ENCODE data around the gene NKPD1.

NKPD1 gene

DNA sequence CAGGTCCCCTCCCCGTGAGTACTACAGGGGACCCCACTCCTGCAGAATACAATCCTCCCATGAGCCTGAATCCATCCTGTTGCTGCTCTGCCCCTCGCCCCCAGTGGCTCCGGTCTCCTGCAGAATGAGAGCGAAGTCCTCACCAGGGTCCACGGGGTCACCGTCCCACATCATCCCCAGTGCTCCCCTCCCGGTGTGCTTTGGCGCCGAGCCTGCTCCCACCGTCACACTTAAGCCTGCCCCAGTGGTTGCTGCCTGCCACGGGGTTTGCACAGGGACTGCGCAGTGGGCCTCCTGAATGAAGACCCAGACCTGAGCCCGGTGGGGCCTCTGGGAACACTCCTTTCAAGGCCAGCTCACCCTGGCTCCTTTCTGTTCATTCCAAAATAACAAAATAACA is 30.5 kb downstream of the NKPD1 start:
- H3K4me1 ChIP-seq (ENCODE audit: control insufficient read depth in 1 of 2, insufficient read depth in 2 of 2, low read length in 2 of 2) = peaks cover 0 to 3% of the 10 kb centered on the region in 2 donors
- H3K27me3 ChIP-seq (ENCODE audit: low read depth, low read length) = no peaks in the 10 kb centered on the region
- H3K36me3 ChIP-seq (ENCODE audit: control insufficient read depth in 1 of 2, insufficient read depth in 2 of 2, low read length in 2 of 2) = peaks cover 0 to 6% of the 10 kb centered on the region in 2 donors
- H3K4me3 ChIP-seq (ENCODE audit: low read depth in 1 of 2, low read length in 2 of 2) = no peak overlapping the region
- no peak overlapping the region for H3K27ac ChIP-seq (ENCODE audit: low read length)
- no peaks in the 10 kb centered on the region for H3K9me3 ChIP-seq (ENCODE audit: control insufficient read depth in 1 of 2, low read length in 2 of 2)

- Histone ChIP-seq H3K9me3 (ENCODE audit: control insufficient read depth in 1 of 2, low read length in 2 of 2) (no peaks in the 10 kb centered on the region), H3K4me1 (ENCODE audit: control insufficient read depth in 1 of 2, insufficient read depth in 2 of 2, low read length in 2 of 2) (peaks cover 0 to 3% of the 10 kb centered on the region in 2 donors), H3K27me3 (ENCODE audit: low read depth, low read length) (no peaks in the 10 kb centered on the region), H3K27ac (ENCODE audit: low read length) (no peak overlapping the region), H3K4me3 (ENCODE audit: low read depth in 1 of 2, low read length in 2 of 2) (no peak overlapping the region), H3K36me3 (ENCODE audit: control insufficient read depth in 1 of 2, insufficient read depth in 2 of 2, low read length in 2 of 2) (peaks cover 0 to 6% of the 10 kb centered on the region in 2 donors)
Observed at GRCh38 chr19:45128806-45129205, 32.0 kb downstream of the NKPD1 start.

DNA sequence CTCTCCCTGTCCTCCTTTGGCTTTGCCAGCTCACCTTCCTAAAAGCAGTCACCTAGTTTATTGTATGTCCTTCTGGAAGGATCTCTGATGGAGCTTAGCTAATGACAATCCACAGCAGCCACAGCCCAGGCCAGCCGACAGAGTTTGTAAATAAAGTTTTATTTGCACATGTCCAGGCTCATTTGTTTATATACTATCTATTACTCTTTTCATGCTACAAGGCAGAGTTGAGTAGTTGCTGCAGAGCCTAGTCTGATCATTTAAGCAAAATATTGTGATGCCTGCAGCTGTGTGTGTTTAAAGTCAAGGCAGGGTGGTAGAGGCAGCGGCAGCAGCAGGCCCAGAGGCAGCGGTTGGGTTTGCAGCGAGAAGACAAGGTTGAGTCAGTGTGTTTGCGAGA is 32.6 kb downstream of the NKPD1 start:
- no peak overlapping the region for H3K27ac ChIP-seq (ENCODE audit: low read length)
- no peaks in the 10 kb centered on the region for H3K9me3 ChIP-seq (ENCODE audit: control insufficient read depth in 1 of 2, low read length in 2 of 2)
- no peak overlapping the region for H3K4me3 ChIP-seq (ENCODE audit: low read depth in 1 of 2, low read length in 2 of 2)
- H3K4me1 ChIP-seq (ENCODE audit: control insufficient read depth in 1 of 2, insufficient read depth in 2 of 2, low read length in 2 of 2) = peaks cover 0 to 3% of the 10 kb centered on the region in 2 donors
- H3K27me3 ChIP-seq (ENCODE audit: low read depth, low read length) = no peaks in the 10 kb centered on the region
- H3K36me3 ChIP-seq (ENCODE audit: control insufficient read depth in 1 of 2, insufficient read depth in 2 of 2, low read length in 2 of 2) = peaks cover 0 to 6% of the 10 kb centered on the region in 2 donors

DNA sequence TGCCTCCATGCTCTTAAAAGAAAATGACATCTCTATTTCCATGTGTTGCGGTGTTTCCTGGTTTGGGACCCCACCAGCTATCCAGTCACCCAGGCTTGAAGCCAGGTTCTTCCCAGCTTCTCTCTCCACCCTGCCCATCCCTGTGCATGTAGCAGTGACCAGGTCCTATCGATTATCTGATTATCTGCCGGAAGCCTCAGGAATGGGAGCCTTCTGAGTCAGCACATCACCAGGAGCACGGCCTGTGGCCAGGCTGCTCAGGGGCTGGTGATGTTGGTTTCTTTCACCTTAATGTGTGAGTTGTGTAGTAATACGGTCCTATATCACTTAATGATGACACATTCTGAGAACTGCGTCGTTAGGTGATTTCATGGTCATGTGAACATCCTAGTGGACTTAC is 34.1 kb downstream of the NKPD1 start:
- Histone ChIP-seq H3K27ac (ENCODE audit: low read length) (no peak overlapping the region), H3K4me3 (ENCODE audit: low read depth in 1 of 2, low read length in 2 of 2) (no peak overlapping the region), H3K27me3 (ENCODE audit: low read depth, low read length) (no peaks in the 10 kb centered on the region)

GRCh38 chr19:45125975-45126493 is 34.7 kb downstream of the NKPD1 start:
- Histone ChIP-seq H3K4me3 (ENCODE audit: low read depth in 1 of 2, low read length in 2 of 2) (no peak overlapping the region), H3K9me3 (ENCODE audit: control insufficient read depth in 1 of 2, low read length in 2 of 2) (no peaks in the 10 kb centered on the region), H3K36me3 (ENCODE audit: control insufficient read depth in 1 of 2, insufficient read depth in 2 of 2, low read length in 2 of 2) (peaks cover 0 to 6% of the 10 kb centered on the region in 2 donors), H3K27ac (ENCODE audit: low read length) (no peak overlapping the region), H3K4me1 (ENCODE audit: control insufficient read depth in 1 of 2, insufficient read depth in 2 of 2, low read length in 2 of 2) (peaks cover 3% of the 10 kb centered on the region in 2 donors), H3K27me3 (ENCODE audit: low read depth, low read length) (no peaks in the 10 kb centered on the region)

More for the DNA sequence above, 34.1 kb downstream of the NKPD1 start:
- peaks cover 0 to 6% of the 10 kb centered on the region in 2 donors for H3K36me3 ChIP-seq (ENCODE audit: control insufficient read depth in 1 of 2, insufficient read depth in 2 of 2, low read length in 2 of 2)
- peaks cover 3% of the 10 kb centered on the region in 2 donors for H3K4me1 ChIP-seq (ENCODE audit: control insufficient read depth in 1 of 2, insufficient read depth in 2 of 2, low read length in 2 of 2)
- no peaks in the 10 kb centered on the region for H3K9me3 ChIP-seq (ENCODE audit: control insufficient read depth in 1 of 2, low read length in 2 of 2)

- H3K27ac ChIP-seq (ENCODE audit: low read length) = no peak overlapping the region
Observed at GRCh38 chr19:45125360-45125759, 35.4 kb downstream of the NKPD1 start.

GRCh38 chr19:45124021-45124420 is 36.8 kb downstream of the NKPD1 start:
- peaks cover 3% of the 10 kb centered on the region in 2 donors for H3K4me1 ChIP-seq (ENCODE audit: control insufficient read depth in 1 of 2, insufficient read depth in 2 of 2, low read length in 2 of 2)
- H3K36me3 ChIP-seq (ENCODE audit: control insufficient read depth in 1 of 2, insufficient read depth in 2 of 2, low read length in 2 of 2) = peaks cover 0 to 6% of the 10 kb centered on the region in 2 donors
- H3K27me3 ChIP-seq (ENCODE audit: low read depth, low read length) = no peaks in the 10 kb centered on the region
- no peak overlapping the region for H3K4me3 ChIP-seq (ENCODE audit: low read depth in 1 of 2, low read length in 2 of 2)
- H3K9me3 ChIP-seq (ENCODE audit: control insufficient read depth in 1 of 2, low read length in 2 of 2) = no peaks in the 10 kb centered on the region
- no peak overlapping the region for H3K27ac ChIP-seq (ENCODE audit: low read length)

More at GRCh38 chr19:45125360-45125759, 35.4 kb downstream of the NKPD1 start:
- Histone ChIP-seq H3K36me3 (ENCODE audit: control insufficient read depth in 1 of 2, insufficient read depth in 2 of 2, low read length in 2 of 2) (peaks cover 0 to 6% of the 10 kb centered on the region in 2 donors), H3K27me3 (ENCODE audit: low read depth, low read length) (no peaks in the 10 kb centered on the region), H3K4me3 (ENCODE audit: low read depth in 1 of 2, low read length in 2 of 2) (no peak overlapping the region), H3K9me3 (ENCODE audit: control insufficient read depth in 1 of 2, low read length in 2 of 2) (no peaks in the 10 kb centered on the region), H3K4me1 (ENCODE audit: control insufficient read depth in 1 of 2, insufficient read depth in 2 of 2, low read length in 2 of 2) (peaks cover 3% of the 10 kb centered on the region in 2 donors)

DNA sequence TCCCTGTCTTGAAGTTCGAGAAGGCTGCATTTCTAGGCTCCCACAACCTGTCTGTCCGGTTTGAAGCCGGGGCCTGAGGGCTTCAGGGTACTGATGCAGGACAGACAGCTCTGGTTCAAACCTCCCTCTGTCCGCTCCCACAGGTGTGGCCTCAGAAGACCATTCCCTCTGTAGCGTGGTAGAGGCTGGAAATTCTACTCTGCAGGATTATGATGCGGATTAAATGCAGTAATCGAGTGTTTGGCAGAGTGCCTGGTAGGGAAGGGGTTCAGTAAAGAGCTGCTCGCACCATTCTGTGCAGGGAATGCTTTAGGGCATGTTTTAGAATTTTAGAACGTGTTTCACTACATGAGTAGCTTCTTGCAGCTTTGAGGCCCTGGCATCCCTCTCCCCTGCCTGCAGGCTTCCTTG is 37.3 kb downstream of the NKPD1 start:
- no peak overlapping the region for H3K27ac ChIP-seq (ENCODE audit: low read length)
- H3K9me3 ChIP-seq (ENCODE audit: control insufficient read depth in 1 of 2, low read length in 2 of 2) = no peaks in the 10 kb centered on the region
- no peaks in the 10 kb centered on the region for H3K27me3 ChIP-seq (ENCODE audit: low read depth, low read length)
- peaks cover 3 to 6% of the 10 kb centered on the region in 2 donors for H3K4me1 ChIP-seq (ENCODE audit: control insufficient read depth in 1 of 2, insufficient read depth in 2 of 2, low read length in 2 of 2)
- peaks cover 0 to 1% of the 10 kb centered on the region in 2 donors for H3K36me3 ChIP-seq (ENCODE audit: control insufficient read depth in 1 of 2, insufficient read depth in 2 of 2, low read length in 2 of 2)
- H3K4me3 ChIP-seq (ENCODE audit: low read depth in 1 of 2, low read length in 2 of 2) = no peak overlapping the region

DNA sequence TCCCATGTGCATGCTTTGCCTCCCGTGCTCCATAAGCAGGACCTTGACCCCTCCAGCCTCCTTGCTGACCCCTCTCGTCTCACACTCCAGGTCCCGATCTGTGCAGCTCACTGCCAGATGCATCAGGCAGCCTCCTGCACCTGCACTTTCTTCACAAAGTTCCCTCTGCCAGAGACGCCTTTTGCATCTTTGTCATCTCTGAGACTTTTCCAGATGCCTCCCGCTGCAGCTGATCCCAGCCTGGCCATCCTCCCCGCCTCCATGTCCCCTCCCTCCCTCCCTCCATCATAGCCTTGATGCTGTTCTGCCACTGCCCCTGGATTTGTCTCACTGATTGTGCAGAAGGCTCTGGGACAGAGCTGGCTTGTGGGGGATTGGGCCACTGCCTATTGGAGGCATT is 38.0 kb downstream of the NKPD1 start:
- Histone ChIP-seq H3K27ac (ENCODE audit: low read length) (no peak overlapping the region), H3K9me3 (ENCODE audit: control insufficient read depth in 1 of 2, low read length in 2 of 2) (no peaks in the 10 kb centered on the region), H3K36me3 (ENCODE audit: control insufficient read depth in 1 of 2, insufficient read depth in 2 of 2, low read length in 2 of 2) (no peaks in the 10 kb centered on the region), H3K4me3 (ENCODE audit: low read depth in 1 of 2, low read length in 2 of 2) (no peak overlapping the region), H3K27me3 (ENCODE audit: low read depth, low read length) (no peaks in the 10 kb centered on the region), H3K4me1 (ENCODE audit: control insufficient read depth in 1 of 2, insufficient read depth in 2 of 2, low read length in 2 of 2) (peaks cover 3 to 12% of the 10 kb centered on the region in 2 donors)

DNA sequence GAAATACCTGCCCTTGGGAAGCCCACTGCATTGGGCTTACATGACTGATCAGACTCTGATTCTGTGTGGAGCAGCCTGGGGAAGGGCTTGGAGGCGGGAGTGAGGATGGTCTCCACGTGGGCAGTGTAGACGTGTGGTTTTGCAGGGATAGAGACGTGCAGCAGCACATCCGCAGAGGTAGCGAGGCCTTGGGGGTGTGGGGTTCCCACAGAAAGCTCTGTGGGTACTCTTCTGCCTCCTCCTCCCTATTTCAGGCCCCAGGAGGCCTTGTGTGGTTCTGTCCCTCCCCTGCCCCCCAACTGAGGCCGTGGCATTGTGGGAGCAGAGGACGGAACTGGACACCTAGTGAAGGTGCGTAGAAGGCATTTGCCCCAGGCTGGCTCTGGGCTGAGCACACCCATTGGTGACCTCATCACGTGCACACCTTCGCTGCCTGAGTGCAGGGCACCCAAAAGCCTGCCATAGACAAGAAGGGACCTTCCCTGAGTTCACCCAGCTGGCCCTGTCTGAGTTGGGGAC is 38.9 kb downstream of the NKPD1 start:
- Histone ChIP-seq H3K36me3 (ENCODE audit: control insufficient read depth in 1 of 2, insufficient read depth in 2 of 2, low read length in 2 of 2) (no peaks in the 10 kb centered on the region), H3K9me3 (ENCODE audit: control insufficient read depth in 1 of 2, low read length in 2 of 2) (no peaks in the 10 kb centered on the region), H3K27ac (ENCODE audit: low read length) (no peak overlapping the region), H3K27me3 (ENCODE audit: low read depth, low read length) (no peaks in the 10 kb centered on the region), H3K4me3 (ENCODE audit: low read depth in 1 of 2, low read length in 2 of 2) (no peak overlapping the region), H3K4me1 (ENCODE audit: control insufficient read depth in 1 of 2, insufficient read depth in 2 of 2, low read length in 2 of 2) (peaks cover 3 to 21% of the 10 kb centered on the region in 2 donors)

DNA sequence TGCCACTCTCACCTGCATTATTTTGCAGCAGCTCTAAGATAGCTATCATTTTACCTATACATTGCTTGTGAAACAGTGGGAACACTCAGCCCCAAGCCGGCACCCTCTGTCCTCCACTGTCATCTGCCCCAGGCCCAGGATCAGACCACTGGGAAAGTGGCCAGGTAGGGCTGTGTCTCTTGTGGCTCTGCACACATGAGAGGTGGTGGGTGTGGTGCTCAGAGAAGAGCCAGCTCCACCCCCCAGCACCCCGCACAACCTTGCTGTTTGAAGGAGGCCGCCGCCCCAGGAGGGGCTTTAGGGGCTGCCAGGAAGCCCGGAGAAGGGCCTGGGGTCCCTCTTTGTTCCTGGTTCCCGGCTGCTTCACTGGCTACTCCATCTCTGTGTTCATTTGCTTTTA is 41.2 kb downstream of the NKPD1 start:
- Histone ChIP-seq H3K27ac (ENCODE audit: low read length) (no peak overlapping the region), H3K36me3 (ENCODE audit: control insufficient read depth in 1 of 2, insufficient read depth in 2 of 2, low read length in 2 of 2) (no peaks in the 10 kb centered on the region), H3K9me3 (ENCODE audit: control insufficient read depth in 1 of 2, low read length in 2 of 2) (no peaks in the 10 kb centered on the region), H3K27me3 (ENCODE audit: low read depth, low read length) (no peaks in the 10 kb centered on the region), H3K4me1 (ENCODE audit: control insufficient read depth in 1 of 2, insufficient read depth in 2 of 2, low read length in 2 of 2) (peaks cover 3 to 24% of the 10 kb centered on the region in 2 donors), H3K4me3 (ENCODE audit: low read depth in 1 of 2, low read length in 2 of 2) (no peak overlapping the region)

All from muscle layer of duodenum (tissue), 2 donors.